Fibroblast of the aortic adventitia (primary cell): ENCODE measurements around the gene TSHZ2. TPM values are rescaled to one million over a fixed set of nuclear protein-coding genes. Genes with fewer than 3 reads are reported as not detected.

Experiments used
- DNase-seq: peaks from one replicate; pipeline ENCODE4 v3.0.0-alpha.2; 2010; ENCODE audit warnings: low read depth
- H3K4me3 ChIP-seq: 2 replicates; pipeline ENCODE4 v1.5.1; 2011; ENCODE audit warnings: low read depth, mild to moderate bottlenecking, control low read depth, low read length, moderate library complexity
- total RNA-seq: library from RNA; depleted of rRNA; stranded (reverse); fragments of >200 nt; gene quantifications from 2 replicates; pipeline ENCODE4 v1.2.3, GENCODE V29; 2012; ENCODE audit warnings: low replicate concordance
- TF ChIP-seq, protein P1 (sequence below): IDR thresholded peaks from 2 replicates; pipeline ENCODE4 v1.5.1; 2011; ENCODE audit warnings: mild to moderate bottlenecking, low read length, control low read depth, inconsistent platforms; ENCODE audit not compliant: insufficient read depth

Gene TSHZ2
- total RNA-seq, 1 donor = 6.9 TPM

GRCh38 chr20:53079828-53080686 is 107.9 kb downstream of the TSHZ2 start:
- no peak overlapping the region for H3K4me3 ChIP-seq
- TF ChIP-seq, protein P1, sequence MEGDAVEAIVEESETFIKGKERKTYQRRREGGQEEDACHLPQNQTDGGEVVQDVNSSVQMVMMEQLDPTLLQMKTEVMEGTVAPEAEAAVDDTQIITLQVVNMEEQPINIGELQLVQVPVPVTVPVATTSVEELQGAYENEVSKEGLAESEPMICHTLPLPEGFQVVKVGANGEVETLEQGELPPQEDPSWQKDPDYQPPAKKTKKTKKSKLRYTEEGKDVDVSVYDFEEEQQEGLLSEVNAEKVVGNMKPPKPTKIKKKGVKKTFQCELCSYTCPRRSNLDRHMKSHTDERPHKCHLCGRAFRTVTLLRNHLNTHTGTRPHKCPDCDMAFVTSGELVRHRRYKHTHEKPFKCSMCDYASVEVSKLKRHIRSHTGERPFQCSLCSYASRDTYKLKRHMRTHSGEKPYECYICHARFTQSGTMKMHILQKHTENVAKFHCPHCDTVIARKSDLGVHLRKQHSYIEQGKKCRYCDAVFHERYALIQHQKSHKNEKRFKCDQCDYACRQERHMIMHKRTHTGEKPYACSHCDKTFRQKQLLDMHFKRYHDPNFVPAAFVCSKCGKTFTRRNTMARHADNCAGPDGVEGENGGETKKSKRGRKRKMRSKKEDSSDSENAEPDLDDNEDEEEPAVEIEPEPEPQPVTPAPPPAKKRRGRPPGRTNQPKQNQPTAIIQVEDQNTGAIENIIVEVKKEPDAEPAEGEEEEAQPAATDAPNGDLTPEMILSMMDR = no peak
- no peak for DNase-seq

DNA sequence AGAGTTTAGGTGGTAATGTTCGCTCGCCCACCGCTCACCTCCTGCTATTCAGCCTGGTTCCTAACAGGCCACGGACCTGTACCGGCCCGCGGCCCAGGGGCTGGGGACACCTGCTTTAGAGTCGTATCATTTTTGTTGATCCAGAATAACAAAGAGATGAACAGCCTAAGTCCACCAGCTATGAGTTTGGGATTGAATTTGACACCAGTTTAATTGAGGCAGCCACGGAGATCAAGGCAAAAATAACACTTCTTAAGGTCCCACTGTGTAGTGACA is 108.5 kb downstream of the TSHZ2 start:
- no peak for DNase-seq
- TF ChIP-seq, protein P1 = no peak
- H3K4me3 ChIP-seq = no peak overlapping the region

DNA sequence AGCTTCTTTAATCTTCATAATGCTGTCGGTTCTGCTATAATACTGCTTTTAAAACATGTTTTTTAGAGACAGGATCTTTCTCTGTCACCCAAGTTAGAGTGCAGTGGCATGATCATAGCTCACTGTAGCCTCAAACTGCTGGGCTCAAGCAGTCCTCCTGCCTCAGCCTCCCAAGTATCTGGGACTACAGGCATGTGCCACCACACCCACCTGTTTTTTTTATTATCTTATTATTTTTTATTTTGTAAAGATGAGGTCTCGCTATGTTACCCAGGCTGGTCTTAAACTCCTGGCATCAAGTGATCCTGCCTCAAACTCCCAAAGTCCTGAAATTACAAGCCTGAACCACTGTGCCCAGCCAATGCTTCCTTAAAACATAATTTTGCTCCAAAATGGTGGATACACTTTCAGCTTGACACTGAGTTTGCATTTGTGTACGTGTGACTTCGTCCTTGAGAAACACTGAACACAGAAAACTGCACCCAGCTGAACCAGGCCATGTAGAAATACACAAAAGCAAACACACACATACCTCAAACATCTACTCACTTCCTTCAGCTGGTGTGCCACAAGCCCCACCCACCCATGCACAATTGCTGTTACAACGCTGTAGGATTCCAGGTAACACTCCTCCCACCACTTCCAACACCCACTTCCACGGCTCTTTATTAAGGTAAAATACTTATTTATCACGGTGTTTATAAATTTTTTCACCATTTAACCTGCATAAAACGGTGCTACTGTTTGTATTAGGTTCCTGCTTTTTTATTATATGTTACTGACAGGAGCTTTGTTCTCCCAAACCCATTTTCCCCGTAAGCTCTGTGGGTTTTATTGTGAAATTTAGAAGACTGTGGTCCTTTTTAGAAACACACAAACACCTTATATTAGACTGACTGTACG is 109.1 kb downstream of the TSHZ2 start:
- TF ChIP-seq, protein P1 = no peak
- no peak for DNase-seq
- no peak overlapping the region for H3K4me3 ChIP-seq

GRCh38 chr20:53081916-53082863 is 110.0 kb downstream of the TSHZ2 start:
- no peak for DNase-seq
- TF ChIP-seq, protein P1 = no peak
- no peak overlapping the region for H3K4me3 ChIP-seq

DNA sequence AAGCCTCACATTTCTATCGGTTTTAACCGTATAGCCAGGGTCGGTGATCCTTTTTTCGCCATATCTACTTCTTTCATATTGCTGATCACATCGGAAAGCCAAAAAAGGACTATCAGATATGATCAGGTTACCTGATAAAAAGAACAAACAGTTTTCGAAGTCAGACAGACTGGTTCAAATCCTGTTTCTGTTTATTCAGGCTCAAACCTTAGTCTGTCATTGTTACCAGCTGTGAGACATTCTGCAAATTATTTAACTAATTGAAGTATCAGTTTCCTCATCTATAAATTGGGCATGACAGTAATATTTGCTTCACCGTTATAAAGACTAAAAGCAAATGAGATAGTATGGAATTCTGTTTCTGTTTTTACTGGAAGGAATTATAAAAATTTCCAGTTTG is 111.3 kb downstream of the TSHZ2 start:
- DNase-seq = no peak
- H3K4me3 ChIP-seq = no peak overlapping the region
- TF ChIP-seq, protein P1 = no peak

DNA sequence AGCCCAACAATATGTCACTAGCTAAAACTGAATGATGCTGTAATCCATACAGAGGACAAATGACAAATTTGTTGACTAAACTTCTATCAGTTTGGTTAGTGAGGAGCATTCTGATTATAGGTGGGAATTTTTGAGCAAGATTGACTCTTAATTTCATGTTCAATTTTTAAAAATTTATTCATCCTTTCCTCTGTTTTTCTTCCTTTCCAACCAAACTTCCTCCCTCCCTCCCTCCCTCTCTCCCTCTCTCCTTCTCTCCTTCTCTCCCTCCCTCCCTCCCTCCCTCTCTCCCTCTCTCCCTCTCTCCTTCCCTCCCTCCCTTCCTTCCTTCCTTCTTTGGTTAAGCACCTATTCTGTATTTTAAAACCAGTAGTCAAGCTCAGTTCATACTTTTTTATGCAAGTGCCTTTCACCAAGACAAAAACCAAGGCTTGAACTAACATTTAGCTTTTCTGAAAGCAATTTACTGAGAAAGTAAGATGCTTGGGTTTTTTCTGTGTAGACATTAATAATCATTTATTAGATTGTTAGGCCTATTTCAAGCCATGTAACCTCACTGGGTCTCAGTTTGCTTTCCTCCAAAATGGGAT is 112.3 kb downstream of the TSHZ2 start:
- DNase-seq = no peak
- TF ChIP-seq, protein P1 = no peak
- no peak overlapping the region for H3K4me3 ChIP-seq
